H9 (cell line): ENCODE results near the gene CACNG5. TPM values are rescaled to one million over a fixed set of nuclear protein-coding genes. Genes with fewer than 3 reads are reported as not detected.

ENCODE experiments used
- DNase-seq: peaks from one replicate; pipeline ENCODE4 v3.0.0-alpha.2; 2017
- H2AFZ ChIP-seq: one replicate; pipeline ENCODE4 v1.6.1; 2013; ENCODE audit warnings: mild to moderate bottlenecking, low read length, control low read depth, moderate library complexity
- H2AK5ac ChIP-seq: 2 replicates; pipeline ENCODE4 v1.6.1; 2013; ENCODE audit warnings: low read length, control low read depth, mixed read lengths; ENCODE audit not compliant: insufficient read length
- H2BK120ac ChIP-seq: one replicate; pipeline ENCODE4 v1.6.1; 2013; ENCODE audit warnings: low read depth, mild to moderate bottlenecking, low read length, control low read depth, inconsistent platforms; ENCODE audit not compliant: poor library complexity, severe bottlenecking
- H2BK12ac ChIP-seq: 2 replicates; pipeline ENCODE4 v1.6.1; 2013; ENCODE audit warnings: low read length, control low read depth, mixed read lengths, low read depth; ENCODE audit not compliant: insufficient read length
- H2BK15ac ChIP-seq: 2 replicates; pipeline ENCODE4 v1.6.1; 2013; ENCODE audit warnings: low read depth, low read length, control low read depth
- H2BK20ac ChIP-seq: one replicate; pipeline ENCODE4 v1.6.1; 2013; ENCODE audit warnings: low read depth, mild to moderate bottlenecking, low read length, control low read depth, inconsistent platforms; ENCODE audit not compliant: poor library complexity, severe bottlenecking
- H2BK5ac ChIP-seq: 2 replicates; pipeline ENCODE4 v1.6.1; 2013; ENCODE audit warnings: low read length, control low read depth, mixed read lengths; ENCODE audit not compliant: insufficient read length
- H3K14ac ChIP-seq: 2 replicates; pipeline ENCODE4 v1.6.1; 2013; ENCODE audit warnings: low read length, control low read depth; ENCODE audit not compliant: insufficient read depth
- H3K18ac ChIP-seq: 2 replicates; pipeline ENCODE4 v1.6.1; 2013; ENCODE audit warnings: low read depth, mild to moderate bottlenecking, mixed read lengths, low read length, control low read depth; ENCODE audit not compliant: insufficient read length
- H3K23ac ChIP-seq: 2 replicates; pipeline ENCODE4 v1.6.1; 2013; ENCODE audit warnings: low read length, control low read depth, mixed read lengths, low read depth; ENCODE audit not compliant: insufficient read length
- H3K23me2 ChIP-seq: 2 replicates; pipeline ENCODE4 v1.6.1; 2013; ENCODE audit warnings: low read depth, mild to moderate bottlenecking, mixed read lengths, low read length, control low read depth; ENCODE audit not compliant: insufficient read length, poor library complexity, severe bottlenecking
- H3K27ac ChIP-seq: 2 replicates; pipeline ENCODE4 v1.5.1; 2013; ENCODE audit warnings: low read length, control low read depth, mixed read lengths, low read depth; ENCODE audit not compliant: insufficient read length
- H3K27me3 ChIP-seq: 2 replicates; pipeline ENCODE4 v1.6.1; 2013; ENCODE audit warnings: low read length, control low read depth, inconsistent platforms; ENCODE audit not compliant: insufficient read depth
- H3K4ac ChIP-seq: 2 replicates; pipeline ENCODE4 v1.6.1; 2013; ENCODE audit warnings: low read depth, mild to moderate bottlenecking, control low read depth, inconsistent platforms, low read length, moderate library complexity
- H3K4me1 ChIP-seq: 2 replicates; pipeline ENCODE4 v1.6.1; 2013; ENCODE audit warnings: low read length, control low read depth, inconsistent platforms; ENCODE audit not compliant: insufficient read depth
- H3K4me2 ChIP-seq: 2 replicates; pipeline ENCODE4 v1.6.1; 2013; ENCODE audit warnings: low read length, control low read depth, mixed read lengths; ENCODE audit not compliant: insufficient read length, insufficient read depth
- H3K56ac ChIP-seq: 2 replicates; pipeline ENCODE4 v1.6.1; 2013; ENCODE audit warnings: low read depth, mild to moderate bottlenecking, mixed read lengths, low read length, control low read depth; ENCODE audit not compliant: insufficient read length
- H3K79me1 ChIP-seq: 2 replicates; pipeline ENCODE4 v1.6.1; 2013; ENCODE audit warnings: low read depth, mild to moderate bottlenecking, moderate library complexity, low read length, control low read depth, inconsistent platforms; ENCODE audit not compliant: insufficient read depth, poor library complexity, severe bottlenecking
- H3K79me2 ChIP-seq: 2 replicates; pipeline ENCODE4 v1.6.1; 2013; ENCODE audit warnings: low read length, control low read depth, inconsistent platforms; ENCODE audit not compliant: insufficient read depth
- H3K9ac ChIP-seq: 2 replicates; pipeline ENCODE4 v1.6.1; 2013; ENCODE audit warnings: low read length, control low read depth, mixed read lengths; ENCODE audit not compliant: insufficient read length; ENCODE audit errors: extremely low read depth
- H3K9me3 ChIP-seq: one replicate; pipeline ENCODE4 v1.6.1; 2013; ENCODE audit warnings: low read depth, low read length, inconsistent platforms; ENCODE audit not compliant: control insufficient read depth
- H3T11ph ChIP-seq: one replicate; pipeline ENCODE4 v1.6.1; 2013; ENCODE audit warnings: mild to moderate bottlenecking, low read length, control low read depth, inconsistent platforms
- H4K20me1 ChIP-seq: one replicate; pipeline ENCODE4 v1.6.1; 2013; ENCODE audit not compliant: control insufficient read depth, insufficient read length, insufficient read depth
- H4K5ac ChIP-seq: 2 replicates; pipeline ENCODE4 v1.6.1; 2013; ENCODE audit warnings: low read depth, mild to moderate bottlenecking, mixed read lengths, low read length, control low read depth; ENCODE audit not compliant: insufficient read length
- H4K8ac ChIP-seq: replicated peaks from 2 replicates; pipeline ENCODE4 v1.6.1; 2013; ENCODE audit warnings: low read length, control low read depth, mixed read lengths, low read depth; ENCODE audit not compliant: insufficient read length
- H4K91ac ChIP-seq: 2 replicates; pipeline ENCODE4 v1.6.1; 2013; ENCODE audit warnings: low read depth, mild to moderate bottlenecking, moderate library complexity, mixed read lengths, low read length, control low read depth; ENCODE audit not compliant: insufficient read length
- H3K27ac Mint-ChIP-seq, 3 experiments: 2 replicates in 2 of 3; 3 replicates in 1 of 3; pipeline ENCODE4 v1.8.0; 2020 to 2021; ENCODE audit warnings: mixed read lengths in 3 of 3, mild to moderate bottlenecking in 1 of 3, moderate library complexity in 1 of 3
- H3K27me3 Mint-ChIP-seq: 2 replicates; pipeline ENCODE4 v1.8.0; 2021; ENCODE audit warnings: low read depth, mild to moderate bottlenecking, moderate library complexity, mixed read lengths
- H3K36me3 Mint-ChIP-seq, 3 experiments: 2 replicates in 2 of 3; 3 replicates in 1 of 3; pipeline ENCODE4 v1.8.0; 2020 to 2021; ENCODE audit warnings: low read depth in 3 of 3, mixed read lengths in 3 of 3; ENCODE audit not compliant: insufficient read depth in 1 of 3
- H3K4me1 Mint-ChIP-seq, 2 experiments: 2 replicates each; pipeline ENCODE4 v1.8.0; 2020; ENCODE audit warnings: mixed read lengths in 2 of 2
- H3K4me3 Mint-ChIP-seq, 2 experiments: 2 replicates in 1 of 2; 3 replicates in 1 of 2; pipeline ENCODE4 v1.8.0; 2020 to 2021; ENCODE audit warnings: mild to moderate bottlenecking in 2 of 2, mixed read lengths in 2 of 2, moderate library complexity in 1 of 2
- H3K9me3 Mint-ChIP-seq, 2 experiments: 2 replicates in 1 of 2; 3 replicates in 1 of 2; pipeline ENCODE4 v1.8.0; 2020; ENCODE audit warnings: mild to moderate bottlenecking in 2 of 2, mixed read lengths in 2 of 2, moderate library complexity in 1 of 2
- CTCF ChIP-seq: fragments of 200-600 bp; sonication (generic); conservative IDR thresholded peaks from 3 replicates; pipeline ENCODE4 v1.8.0; 2021; ENCODE audit warnings: antibody characterized with exemption, mild to moderate bottlenecking
- WGBS: extraction: QIAGEN DNeasy Blood & Tissue Kit; methylation state at CpG from one replicate; pipeline ENCODE4 v1.1.7; 2013; ENCODE audit warnings: missing lambda C conversion rate, low lambda C conversion rate, mixed read lengths; ENCODE audit not compliant: insufficient read length; ENCODE audit errors: extremely low coverage; 5-methylcytosine and 5-hydroxymethylcytosine counted together
- total RNA-seq: library from RNA; stranded (reverse); gene quantifications from 2 replicates; pipeline ENCODE4 v1.2.1, GENCODE V29; 2021

Gene CACNG5
- total RNA-seq, 1 experiment from 2014 or later: 1.6 TPM

- H3K56ac ChIP-seq: no peak overlapping the region
- Mint-ChIP-seq H3K9me3 (peaks cover 4 to 8% of the 10 kb centered on the region in 2 experiments), H3K4me1 (peaks cover 6% of the 10 kb centered on the region in 2 experiments), H3K27ac (no peak overlapping the region), H3K4me3 (no peak overlapping the region), H3K27me3 (peaks cover 5% of the 10 kb centered on the region; the same call in 1 of the 2 replicates), H3K36me3 (no peaks in the 10 kb centered on the region; a peak in 1 of 7 replicates)
- H3K23me2 ChIP-seq: no peaks in the 10 kb centered on the region
- no peak for DNase-seq
- no peak overlapping the region for H4K91ac ChIP-seq
- no peak overlapping the region for H3K14ac ChIP-seq
- H4K5ac ChIP-seq: no peak overlapping the region
- H3K18ac ChIP-seq: no peak overlapping the region
- H2BK120ac ChIP-seq: no peak overlapping the region
- TF ChIP-seq CTCF: no peak
- H2BK5ac ChIP-seq: no peak overlapping the region
- no peaks in the 10 kb centered on the region for H3K9me3 ChIP-seq
- H3K4me2 ChIP-seq: no peak overlapping the region
- H4K8ac ChIP-seq: no peak overlapping the region
- no peak overlapping the region for H2AFZ ChIP-seq
- H3K4me1 ChIP-seq: no peaks in the 10 kb centered on the region
- H3K79me2 ChIP-seq: no peaks in the 10 kb centered on the region
- H2AK5ac ChIP-seq: no peak overlapping the region
- no peak overlapping the region for H2BK20ac ChIP-seq
- no peak overlapping the region for H2BK12ac ChIP-seq
- WGBS: no CpG with 5 or more reads among the region's 4 CpGs
- H3K4ac ChIP-seq: no peak overlapping the region
- H3T11ph ChIP-seq: no peak overlapping the region
- H2BK15ac ChIP-seq: no peak overlapping the region
- no peaks in the 10 kb centered on the region for H3K79me1 ChIP-seq
- H3K27ac ChIP-seq: no peak overlapping the region
- H4K20me1 ChIP-seq: no peaks in the 10 kb centered on the region
- H3K23ac ChIP-seq: no peak overlapping the region
- no peak overlapping the region for H3K9ac ChIP-seq
- H3K27me3 ChIP-seq: no peaks in the 10 kb centered on the region
These were observed 86.0 kb downstream of the CACNG5 start for GRCh38 chr17:66920950-66921349.
